ENCODE data around the gene AKAP9.

DNA sequence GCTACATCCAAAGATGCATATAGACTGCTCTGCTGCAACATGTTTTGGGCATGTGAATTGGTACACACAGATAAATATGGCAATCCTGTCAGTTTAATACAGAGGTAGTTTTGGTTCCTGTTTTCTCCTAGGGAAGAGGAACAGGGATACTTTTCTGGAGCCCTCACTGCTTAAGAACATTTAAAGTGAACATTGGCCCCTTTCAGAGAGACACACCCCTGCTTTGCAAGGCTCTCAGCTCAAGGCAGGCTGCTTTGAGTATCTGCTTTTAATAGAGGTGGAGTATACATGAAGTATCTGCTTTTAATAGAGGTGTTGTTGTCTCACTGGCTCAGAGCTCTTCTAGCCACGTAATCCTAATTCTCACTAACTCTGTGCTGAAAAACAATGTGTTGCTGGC is 154.7 kb downstream of the AKAP9 start:
- TF ChIP-seq, protein P1, sequence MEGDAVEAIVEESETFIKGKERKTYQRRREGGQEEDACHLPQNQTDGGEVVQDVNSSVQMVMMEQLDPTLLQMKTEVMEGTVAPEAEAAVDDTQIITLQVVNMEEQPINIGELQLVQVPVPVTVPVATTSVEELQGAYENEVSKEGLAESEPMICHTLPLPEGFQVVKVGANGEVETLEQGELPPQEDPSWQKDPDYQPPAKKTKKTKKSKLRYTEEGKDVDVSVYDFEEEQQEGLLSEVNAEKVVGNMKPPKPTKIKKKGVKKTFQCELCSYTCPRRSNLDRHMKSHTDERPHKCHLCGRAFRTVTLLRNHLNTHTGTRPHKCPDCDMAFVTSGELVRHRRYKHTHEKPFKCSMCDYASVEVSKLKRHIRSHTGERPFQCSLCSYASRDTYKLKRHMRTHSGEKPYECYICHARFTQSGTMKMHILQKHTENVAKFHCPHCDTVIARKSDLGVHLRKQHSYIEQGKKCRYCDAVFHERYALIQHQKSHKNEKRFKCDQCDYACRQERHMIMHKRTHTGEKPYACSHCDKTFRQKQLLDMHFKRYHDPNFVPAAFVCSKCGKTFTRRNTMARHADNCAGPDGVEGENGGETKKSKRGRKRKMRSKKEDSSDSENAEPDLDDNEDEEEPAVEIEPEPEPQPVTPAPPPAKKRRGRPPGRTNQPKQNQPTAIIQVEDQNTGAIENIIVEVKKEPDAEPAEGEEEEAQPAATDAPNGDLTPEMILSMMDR (IDR thresholded peaks at IDR 0.05; ENCODE audit: low read depth, low read length, poor library complexity, severe bottlenecking), result no peak
- no peak for TF ChIP-seq EZH2phosphoT487 (IDR thresholded peaks at IDR 0.05; ENCODE audit: borderline replicate concordance, low read length)
